ENCODE data around the gene NEURL4. TPM values are rescaled to one million over a fixed set of nuclear protein-coding genes. Genes with fewer than 3 reads are reported as not detected.
"Not testable (repeated sequence)": the region's sequence is repeated elsewhere in the genome, so short reads cannot be mapped to it uniquely, and the experiment has no call there.

Gene NEURL4
- polyA plus RNA-seq, 2 of the 4 experiments (the other 2 are of a cell fraction) = 12.2 to 50.4 TPM

DNA sequence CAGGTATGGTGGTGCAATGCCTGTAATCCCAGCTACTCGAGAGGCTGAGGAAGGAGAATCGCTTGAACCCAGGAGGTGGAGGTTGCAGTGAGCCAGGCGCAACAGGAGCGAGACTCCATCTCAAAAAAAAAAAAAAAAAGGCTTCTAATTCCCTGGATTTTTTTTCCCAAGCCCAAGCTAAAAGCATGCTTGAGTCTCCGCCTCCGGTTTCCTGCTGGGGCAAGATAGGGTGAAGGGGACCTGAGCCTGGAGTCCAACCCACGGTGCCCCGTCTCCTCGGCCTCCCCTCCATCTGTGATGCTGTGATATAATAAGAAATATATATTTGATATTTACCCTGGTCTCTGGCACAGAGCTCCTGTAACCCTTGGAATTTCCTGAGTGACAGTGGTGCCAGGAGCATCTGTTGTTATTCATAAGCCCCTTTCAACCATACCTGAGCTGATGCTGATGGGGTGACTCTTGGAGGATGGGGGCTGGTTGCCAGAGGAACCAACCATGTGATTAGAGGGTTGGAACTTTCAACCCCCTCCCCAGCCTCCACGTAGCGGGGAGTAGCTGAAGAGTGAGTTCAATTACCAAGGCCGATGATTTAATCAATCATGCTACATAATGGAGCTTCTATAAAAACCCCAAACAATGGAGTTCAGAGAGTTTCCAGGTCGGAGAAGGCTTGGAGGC is 38.9 kb upstream of the NEURL4 start (continued):
- TF ChIP-seq HDAC2 (IDR thresholded peaks at IDR 0.05) = no peak
- TF ChIP-seq TFCP2L1 (CRISPR knock-in tag; IDR thresholded peaks at IDR 0.05) = no peak
- TF ChIP-seq FOXS1 (CRISPR knock-in tag; IDR thresholded peaks at IDR 0.05) = no peak
- no peak for TF ChIP-seq RARB (CRISPR knock-in tag; IDR thresholded peaks at IDR 0.05)
- TF ChIP-seq, protein P1, sequence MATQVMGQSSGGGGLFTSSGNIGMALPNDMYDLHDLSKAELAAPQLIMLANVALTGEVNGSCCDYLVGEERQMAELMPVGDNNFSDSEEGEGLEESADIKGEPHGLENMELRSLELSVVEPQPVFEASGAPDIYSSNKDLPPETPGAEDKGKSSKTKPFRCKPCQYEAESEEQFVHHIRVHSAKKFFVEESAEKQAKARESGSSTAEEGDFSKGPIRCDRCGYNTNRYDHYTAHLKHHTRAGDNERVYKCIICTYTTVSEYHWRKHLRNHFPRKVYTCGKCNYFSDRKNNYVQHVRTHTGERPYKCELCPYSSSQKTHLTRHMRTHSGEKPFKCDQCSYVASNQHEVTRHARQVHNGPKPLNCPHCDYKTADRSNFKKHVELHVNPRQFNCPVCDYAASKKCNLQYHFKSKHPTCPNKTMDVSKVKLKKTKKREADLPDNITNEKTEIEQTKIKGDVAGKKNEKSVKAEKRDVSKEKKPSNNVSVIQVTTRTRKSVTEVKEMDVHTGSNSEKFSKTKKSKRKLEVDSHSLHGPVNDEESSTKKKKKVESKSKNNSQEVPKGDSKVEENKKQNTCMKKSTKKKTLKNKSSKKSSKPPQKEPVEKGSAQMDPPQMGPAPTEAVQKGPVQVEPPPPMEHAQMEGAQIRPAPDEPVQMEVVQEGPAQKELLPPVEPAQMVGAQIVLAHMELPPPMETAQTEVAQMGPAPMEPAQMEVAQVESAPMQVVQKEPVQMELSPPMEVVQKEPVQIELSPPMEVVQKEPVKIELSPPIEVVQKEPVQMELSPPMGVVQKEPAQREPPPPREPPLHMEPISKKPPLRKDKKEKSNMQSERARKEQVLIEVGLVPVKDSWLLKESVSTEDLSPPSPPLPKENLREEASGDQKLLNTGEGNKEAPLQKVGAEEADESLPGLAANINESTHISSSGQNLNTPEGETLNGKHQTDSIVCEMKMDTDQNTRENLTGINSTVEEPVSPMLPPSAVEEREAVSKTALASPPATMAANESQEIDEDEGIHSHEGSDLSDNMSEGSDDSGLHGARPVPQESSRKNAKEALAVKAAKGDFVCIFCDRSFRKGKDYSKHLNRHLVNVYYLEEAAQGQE (IDR thresholded peaks at IDR 0.05) = no peak
- TF ChIP-seq HOXB13 (CRISPR knock-in tag; IDR thresholded peaks at IDR 0.05; ENCODE audit: low read depth) = no peak

DNA sequence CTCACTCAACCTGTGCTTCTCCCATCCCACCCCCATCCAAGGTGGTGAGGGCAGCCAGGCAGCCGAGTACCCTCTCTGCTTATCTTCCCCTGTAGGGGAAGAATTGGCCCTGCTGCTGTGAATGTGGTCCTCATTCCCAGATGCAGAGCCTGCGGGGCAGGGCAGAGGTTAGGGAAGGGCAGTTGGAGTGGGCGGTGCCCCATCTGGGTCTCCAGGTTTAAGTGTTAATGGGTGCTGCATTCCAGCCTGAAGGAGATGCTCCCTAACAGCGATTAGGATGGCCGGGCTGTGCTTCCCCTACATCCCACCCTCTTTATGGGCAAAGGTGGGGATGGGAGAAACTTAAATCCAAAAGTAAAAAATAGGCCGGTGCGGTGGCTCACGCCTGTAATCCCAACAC is 37.9 kb upstream of the NEURL4 start:
- Histone ChIP-seq H3K4me2 (no peak overlapping the region), H3K4me1 (peaks cover 7% of the 10 kb centered on the region; the same call in 2 of the 3 replicates), H3K27ac (no peak overlapping the region), H3K4me3 (no peak overlapping the region), H3K9me3 (no peaks in the 10 kb centered on the region)
- ChIA-PET POLR2A (no interaction called here), CTCF (interaction anchor here (0.9 to 12.6 kb wide), 2 partner anchors 12 to 180 kb away, joined by 3 to 154 read pairs; partner anchors contain the start of genes KCTD11 and TMEM95)
- WGBS (ENCODE audit: missing lambda C conversion rate) = 81% methylated on average over 8 of the region's 8 CpGs
- TF ChIP-seq EHMT2 (IDR thresholded peaks at IDR 0.05; ENCODE audit: low read depth) (no peak), CHD4 (IDR thresholded peaks at IDR 0.05; ENCODE audit: borderline replicate concordance) (no peak), CBX8 (IDR thresholded peaks at IDR 0.05) (no peak), KDM1A (IDR thresholded peaks at IDR 0.05; ENCODE audit: low read depth) (no peak), FOSL2 (IDR thresholded peaks at IDR 0.05) (no peak), FOSL2 (CRISPR knock-in tag; IDR thresholded peaks at IDR 0.05) (no peak), GATA3 (IDR thresholded peaks at IDR 0.05; ENCODE audit: borderline replicate concordance) (no peak), RNF2 (IDR thresholded peaks at IDR 0.05; ENCODE audit: borderline replicate concordance, low read depth) (no peak), HOXB13 (CRISPR knock-in tag; IDR thresholded peaks at IDR 0.05; ENCODE audit: low read depth) (no peak), NFE2L2 (conservative IDR thresholded peaks at IDR 0.05; ENCODE audit: low read length) (no peak)
- TF ChIP-seq, protein P2, sequence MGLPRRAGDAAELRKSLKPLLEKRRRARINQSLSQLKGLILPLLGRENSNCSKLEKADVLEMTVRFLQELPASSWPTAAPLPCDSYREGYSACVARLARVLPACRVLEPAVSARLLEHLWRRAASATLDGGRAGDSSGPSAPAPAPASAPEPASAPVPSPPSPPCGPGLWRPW (IDR thresholded peaks at IDR 0.05) = no peak
- no peak for DNase-seq (ENCODE audit: low read depth in 1 of 2, low spot score in 1 of 2)
- ATAC-seq = no peak
- FAIRE-seq = no peak

DNA sequence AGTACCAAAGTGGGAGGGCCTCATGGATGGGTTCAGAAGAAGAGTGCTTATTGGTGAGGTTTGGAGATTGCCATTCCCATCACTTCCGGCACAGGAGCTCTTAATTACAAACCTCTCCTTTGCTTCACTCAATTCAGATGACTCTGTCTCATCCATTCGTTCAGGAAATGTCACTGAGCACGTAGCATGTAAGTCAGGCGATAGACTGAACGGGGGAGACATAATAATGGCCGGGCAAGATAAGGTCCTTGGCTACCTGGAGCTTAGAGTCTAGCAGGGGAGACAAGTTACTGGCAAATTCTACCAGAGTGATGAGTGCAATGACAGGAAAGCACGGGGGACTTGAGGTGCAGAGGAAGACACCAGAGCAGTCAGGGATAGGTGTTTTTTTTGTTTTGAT is 36.8 kb upstream of the NEURL4 start:
- ATAC-seq; POLR2A ChIA-PET; H3K4me1 ChIP-seq; H3K27ac ChIP-seq; DNase-seq (ENCODE audit: low read depth in 1 of 2, low spot score in 1 of 2); H3K9me3 ChIP-seq; H3K4me2 ChIP-seq; H3K4me3 ChIP-seq: not testable (repeated sequence)
- WGBS (ENCODE audit: missing lambda C conversion rate) = 79% methylated on average over 7 of the region's 7 CpGs
- peak; percentile 85 for FAIRE-seq
- CTCF ChIA-PET = interaction anchor here (12.6 kb wide), 1 partner anchor 11 kb away, joined by 154 read pairs; the partner anchor contains the start of genes KCTD11 and TMEM95

DNA sequence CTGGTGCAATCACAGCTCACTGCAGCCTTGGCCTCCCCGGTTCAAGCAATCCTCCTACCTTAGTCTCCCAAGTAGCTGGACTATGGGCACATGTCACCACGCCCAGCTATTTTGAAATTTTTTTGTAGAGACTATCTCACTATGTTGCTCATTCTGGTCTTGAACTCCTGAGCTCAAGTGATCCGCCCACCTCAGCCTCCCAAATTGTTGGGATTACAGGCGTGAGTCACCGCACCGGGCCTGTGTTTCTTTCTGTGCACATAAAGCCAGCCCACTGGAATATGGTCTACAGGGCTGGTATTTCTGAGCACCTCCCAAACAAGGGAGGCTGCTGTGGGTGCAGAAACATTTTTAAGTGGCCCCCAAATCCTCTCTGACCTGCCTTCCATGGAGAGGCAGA is 34.2 kb upstream of the NEURL4 start:
- FAIRE-seq (no peak), ATAC-seq (peak; percentile 45 to 69; a peak in 4 of 6 replicates), DNase-seq (ENCODE audit: low read depth in 1 of 2, low spot score in 1 of 2) (peak in 1 of 2 experiments; percentile 52)
- H3K4me1 ChIP-seq = peaks cover 7% of the 10 kb centered on the region; the same call in 2 of the 3 replicates
- POLR2A ChIA-PET = no interaction called here
- no peaks in the 10 kb centered on the region for H3K9me3 ChIP-seq
- CTCF ChIA-PET = interaction anchor here (0.8 to 3.6 kb wide), 4 partner anchors 10 to 197 kb away, joined by 3 to 19 read pairs (median 18); partner anchors contain the start of gene KCTD11
- WGBS (ENCODE audit: missing lambda C conversion rate) = 56% methylated on average over 6 of the region's 6 CpGs
- H3K4me3 ChIP-seq = no peak overlapping the region
- TF ChIP-seq NFE2L2 (conservative IDR thresholded peaks at IDR 0.05; ENCODE audit: low read length) (no peak), GATA3 (IDR thresholded peaks at IDR 0.05; ENCODE audit: borderline replicate concordance) (no peak), FOSL2 (IDR thresholded peaks at IDR 0.05) (no peak), FOSL2 (CRISPR knock-in tag; IDR thresholded peaks at IDR 0.05) (peak; percentile 41; the same call in 1 of the 2 replicates)
- no peak overlapping the region for H3K27ac ChIP-seq
- H3K4me2 ChIP-seq = no peak overlapping the region
